Measurements from ENCODE around the gene MCOLN1.

The MCOLN1 gene

GRCh38 chr19:7579182-7579581 lies 56.8 kb downstream of the MCOLN1 start:
- FAIRE-seq, result no peak

- no peak for FAIRE-seq
These were observed 60.0 kb downstream of the MCOLN1 start for GRCh38 chr19:7582446-7582845.

Measured in G401.6 (cell line).